MV-4-11 (cell line): ENCODE results near the gene PRKAG2.

Experiments used
- DNase-seq: peaks from one replicate; lab custom pipeline; 2025; lab: John Stamatoyannopoulos, UW

PRKAG2 gene

DNA sequence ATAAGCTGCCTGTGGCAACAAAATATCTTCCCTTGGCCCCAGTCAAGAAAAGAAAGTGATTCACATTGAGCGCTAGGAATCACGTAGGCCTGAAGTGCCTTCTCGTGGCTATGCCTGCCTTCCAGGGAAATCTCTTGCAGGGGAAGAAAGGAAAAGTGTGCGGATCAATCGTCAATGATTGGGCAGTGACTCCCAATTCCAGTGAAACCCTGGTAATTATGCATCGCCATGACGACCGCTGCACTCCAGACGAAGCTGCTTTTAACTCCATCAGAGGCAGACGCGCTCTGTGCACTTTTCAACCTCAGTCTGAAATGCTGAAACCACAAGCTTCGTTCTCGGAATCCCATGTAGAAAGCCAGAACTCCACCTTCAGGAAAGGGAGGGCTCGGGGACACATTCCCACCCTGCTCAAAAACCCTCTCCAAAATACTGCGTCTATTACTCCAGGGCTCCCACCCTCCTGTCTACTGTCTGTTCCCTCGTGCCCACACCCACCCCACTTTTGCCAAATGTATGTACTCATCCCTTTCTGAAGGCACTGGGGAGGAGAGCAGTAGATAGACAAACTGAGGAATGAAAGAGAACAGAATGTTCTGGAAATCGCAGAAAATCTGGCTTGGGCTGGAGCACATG, 24.2 kb upstream of the PRKAG2 start:
- no peak for DNase-seq

DNA sequence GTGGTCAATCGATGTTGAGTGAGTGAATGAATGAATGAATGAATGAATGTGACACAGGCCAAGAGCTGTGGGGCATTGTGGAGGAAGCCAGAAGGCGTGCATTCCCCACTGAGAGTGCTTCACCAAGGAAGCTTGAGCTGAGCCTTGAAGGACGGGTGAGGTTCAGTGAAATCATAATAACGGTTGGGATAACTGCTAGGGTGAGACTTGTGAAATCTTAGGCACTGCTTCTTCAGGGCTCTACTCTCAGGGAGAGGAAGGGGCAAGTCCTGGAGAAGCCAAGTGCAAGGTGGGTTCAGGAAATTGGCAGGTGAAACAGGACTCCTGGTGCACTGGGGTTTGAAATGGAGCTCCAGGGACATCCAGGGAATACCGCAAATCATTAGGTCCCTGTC, 23.7 kb upstream of the PRKAG2 start:
- DNase-seq = no peak

DNA sequence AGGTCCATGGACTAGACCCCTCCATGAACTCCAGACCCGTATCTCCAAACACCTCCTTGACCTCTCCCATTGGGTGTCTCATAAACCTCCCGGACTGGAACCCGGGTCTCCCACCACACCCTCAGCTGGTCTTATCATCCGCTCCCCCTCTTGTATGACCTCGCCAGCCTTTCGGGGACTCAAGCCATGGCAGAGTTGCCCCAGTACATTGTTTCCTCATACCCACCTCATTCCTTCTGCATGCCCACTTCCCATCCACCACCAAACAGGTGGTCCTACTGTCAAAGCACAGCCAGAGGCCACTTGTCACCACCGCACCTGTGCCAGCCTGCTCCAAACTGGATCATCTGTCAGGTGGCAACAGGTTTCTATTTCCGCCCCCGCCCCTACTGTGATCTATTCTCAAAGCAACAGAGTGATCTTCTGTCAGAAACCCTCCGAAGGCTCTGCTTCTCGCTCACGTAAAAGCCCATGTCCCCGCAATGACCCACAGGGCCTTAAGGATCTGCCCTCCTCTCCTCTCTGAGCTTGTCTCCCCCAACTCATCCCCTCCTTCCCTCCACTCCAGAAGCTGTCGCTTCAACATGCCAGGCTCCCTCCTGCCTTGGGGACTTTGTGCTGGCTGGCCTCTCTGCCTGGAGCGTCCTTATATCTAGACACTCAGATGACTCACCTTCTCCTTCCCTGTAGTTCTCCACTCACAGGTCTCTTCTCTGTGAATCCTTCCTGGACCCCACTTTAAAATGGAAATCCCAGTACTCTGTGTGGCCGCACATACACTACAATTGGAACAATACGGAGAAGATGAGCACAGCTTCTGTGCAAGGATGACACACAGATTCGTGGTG, 22.8 kb upstream of the PRKAG2 start:
- DNase-seq = no peak

DNA sequence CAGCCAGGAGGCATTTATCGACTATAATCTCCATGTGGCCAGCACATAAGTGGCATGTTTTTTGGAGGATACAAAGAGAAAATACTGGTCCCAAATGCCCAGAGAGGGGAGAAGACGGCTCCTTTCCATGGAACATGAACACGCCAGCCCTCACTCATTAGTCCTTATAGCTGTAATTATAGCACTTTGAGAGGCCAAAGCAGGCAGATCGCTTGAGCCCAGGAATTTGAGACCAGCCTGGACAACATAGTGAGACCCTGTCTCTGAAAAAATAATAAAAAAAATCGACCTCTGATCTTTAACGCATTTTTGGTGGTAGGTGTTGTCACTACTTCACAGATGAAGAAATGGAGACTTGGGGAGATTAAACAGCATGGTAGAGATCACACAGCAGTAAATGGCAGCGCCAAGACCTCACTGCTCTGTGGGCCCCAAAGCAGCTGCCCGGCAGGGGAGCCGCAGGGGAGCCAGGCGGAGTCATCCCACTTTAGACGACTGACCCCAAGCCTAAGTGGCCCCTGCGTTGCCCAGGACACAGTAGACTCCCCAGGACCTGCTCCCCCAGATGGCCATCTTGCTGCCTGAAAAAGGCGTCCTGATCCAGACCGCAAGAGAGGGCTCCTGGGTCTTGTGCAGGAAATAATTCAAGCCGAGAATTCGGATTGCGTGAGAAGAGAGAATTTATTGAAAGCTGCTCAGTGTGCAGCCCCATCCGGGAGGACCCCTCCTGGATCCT, 21.2 kb upstream of the PRKAG2 start:
- DNase-seq = no peak

DNA sequence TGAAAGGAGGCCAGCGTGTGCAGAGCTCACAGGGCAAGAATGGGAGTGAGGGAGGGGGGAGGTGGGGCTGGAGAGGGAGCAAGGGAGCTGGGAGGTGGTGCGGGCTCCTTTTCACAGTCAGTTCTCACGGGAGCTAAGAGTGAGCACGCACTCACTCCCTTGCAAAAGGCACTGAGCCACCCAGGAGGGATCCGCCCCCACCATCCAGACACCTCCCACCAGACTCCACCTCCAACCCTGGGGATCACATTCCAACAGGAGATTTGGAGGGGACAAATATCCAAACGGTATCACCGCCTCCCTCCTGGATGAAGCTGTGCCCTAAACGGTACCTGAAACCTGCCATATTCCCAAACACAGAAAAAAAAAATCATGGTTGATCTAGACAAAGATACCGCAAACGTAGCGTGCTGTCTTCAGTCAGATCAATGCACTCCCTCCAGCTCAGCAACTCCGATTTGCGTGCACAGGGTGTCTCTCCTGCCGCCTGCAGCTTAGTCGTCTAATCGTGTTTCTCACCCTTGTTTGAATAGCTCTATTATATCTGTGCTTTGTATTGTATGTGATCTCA, 20.3 kb upstream of the PRKAG2 start:
- DNase-seq = no peak

DNA sequence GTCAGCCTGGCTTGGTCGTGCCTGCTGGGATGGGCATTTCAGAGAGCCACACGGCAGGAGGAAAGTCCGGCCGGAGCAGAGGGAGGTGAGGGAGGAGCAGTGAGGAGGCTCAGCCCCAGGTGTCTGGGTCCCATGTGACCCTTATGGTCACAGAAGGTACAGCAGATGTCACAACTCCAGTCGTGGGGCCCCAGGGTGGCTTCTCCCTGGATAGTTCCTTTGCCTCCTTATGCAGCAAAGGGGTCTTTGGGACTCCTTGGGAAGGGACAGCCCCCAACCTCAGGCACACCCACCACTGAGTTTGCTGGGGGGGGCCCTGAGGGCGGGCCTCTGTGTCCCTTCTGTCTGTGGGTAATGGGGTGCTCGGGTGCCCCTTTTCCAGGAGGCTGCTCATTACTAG, 19.6 kb upstream of the PRKAG2 start:
- DNase-seq = no peak

DNA sequence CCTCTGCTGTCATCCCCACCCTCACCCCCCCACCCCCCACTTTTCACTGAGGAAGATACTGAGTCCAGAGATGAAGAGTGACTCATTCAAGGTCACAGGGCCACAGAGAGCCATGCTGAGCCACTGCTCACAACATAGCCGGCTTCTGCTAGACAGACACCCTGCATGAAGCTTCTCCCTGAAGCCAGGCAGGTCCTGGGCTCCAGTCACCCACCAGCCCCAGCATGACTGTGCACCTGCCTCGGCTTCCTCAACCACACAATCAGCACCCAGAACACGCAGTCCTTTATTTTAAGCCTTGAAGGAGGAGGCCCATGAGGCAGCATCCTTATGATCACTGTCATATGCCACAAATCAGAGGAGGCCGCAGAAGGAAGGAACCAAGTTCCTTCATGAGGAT, 19.2 kb upstream of the PRKAG2 start:
- no peak for DNase-seq

DNA sequence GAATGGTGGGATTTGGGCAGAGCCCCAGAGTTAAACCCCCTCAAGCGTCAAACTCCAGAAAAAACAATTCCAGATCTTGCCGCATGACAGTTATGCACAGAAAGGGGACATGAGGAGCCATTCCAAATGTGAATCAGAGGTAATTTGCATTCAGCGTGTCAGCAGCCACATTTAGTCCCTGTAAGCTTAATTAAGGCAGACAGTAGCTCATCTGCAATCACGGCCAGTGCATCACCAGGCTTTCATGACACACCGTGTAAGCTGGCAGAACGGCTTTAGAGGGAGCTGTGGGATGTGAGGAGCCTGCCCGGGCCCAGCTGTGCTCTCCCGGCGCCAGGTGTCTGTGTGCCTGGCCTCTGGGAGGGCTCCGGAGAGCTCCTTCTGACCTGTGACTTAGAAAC, 18.7 kb upstream of the PRKAG2 start:
- DNase-seq = no peak

DNA sequence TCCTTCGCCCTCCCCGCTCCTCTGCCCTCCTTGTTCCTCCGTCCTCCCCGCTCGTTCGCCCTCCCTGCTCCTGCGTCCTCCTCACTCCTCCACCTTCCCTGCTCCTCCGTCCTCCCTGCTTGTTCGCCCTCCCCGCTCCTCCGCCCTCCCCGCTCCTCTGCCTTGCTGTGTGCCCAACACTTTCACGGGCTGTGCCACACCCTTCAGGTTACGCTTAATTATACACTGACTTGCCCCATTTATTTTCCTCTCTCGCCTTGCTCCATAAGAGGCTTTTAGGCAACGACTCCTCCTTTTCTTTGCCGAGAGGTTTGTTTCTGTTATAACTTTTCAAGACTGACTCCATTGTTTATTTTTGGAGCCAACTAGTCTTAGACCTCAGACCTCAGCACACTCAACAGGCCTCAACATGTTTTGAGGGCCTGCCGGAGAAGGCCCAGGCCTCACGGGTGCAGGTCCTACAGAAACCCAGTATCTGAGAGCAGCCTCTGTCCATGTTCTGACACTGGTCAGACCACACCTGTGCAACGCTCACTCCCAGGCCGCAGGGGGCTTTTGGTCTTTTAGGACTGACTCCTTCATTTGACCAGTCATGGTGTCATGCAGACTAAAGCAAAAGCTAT, 18.2 kb upstream of the PRKAG2 start:
- no peak for DNase-seq

DNA sequence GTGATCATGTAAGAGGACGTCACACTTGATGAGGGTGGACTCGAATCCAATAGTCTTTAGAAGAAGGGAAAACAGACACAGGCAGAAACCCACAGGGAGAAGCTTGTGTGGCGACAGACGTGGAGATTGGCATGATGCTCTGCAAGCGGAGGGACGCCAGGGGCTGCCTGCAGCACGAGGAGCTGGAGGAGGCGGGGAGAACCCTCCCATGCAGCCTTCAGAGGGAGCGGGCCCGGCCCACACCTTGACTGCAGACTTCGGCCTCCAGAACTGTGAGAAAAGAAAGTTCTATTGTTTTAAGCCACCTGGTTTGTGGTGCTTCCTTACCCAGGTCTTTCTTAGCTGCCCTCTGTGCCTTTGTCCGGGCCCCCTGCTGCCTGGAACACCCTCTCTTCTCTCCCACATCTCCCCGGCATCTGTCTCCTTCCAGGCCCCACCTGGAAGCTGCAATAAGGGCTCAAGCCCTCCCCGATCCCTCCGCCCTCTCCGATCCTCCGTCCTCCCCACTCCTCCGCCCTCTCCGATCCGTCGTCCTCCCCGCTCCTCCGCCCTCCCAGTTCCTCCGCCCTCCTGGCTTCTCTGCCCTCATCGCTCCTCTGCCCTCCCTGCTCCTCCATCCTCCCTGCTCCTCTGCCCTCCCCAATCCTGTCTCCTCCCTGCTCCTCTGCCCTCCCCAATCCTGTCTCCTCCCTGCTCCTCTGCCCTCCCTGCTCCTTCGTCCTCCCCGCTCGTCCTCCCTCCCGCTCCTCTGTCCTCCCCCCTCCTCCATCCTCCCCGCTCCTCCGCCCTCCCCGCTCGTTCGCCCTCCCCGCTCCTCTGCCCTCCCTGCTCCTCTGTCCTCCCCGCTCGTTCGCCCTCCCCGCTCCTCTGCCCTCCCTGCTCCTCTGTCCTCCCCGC, 17.4 kb upstream of the PRKAG2 start:
- no peak for DNase-seq

DNA sequence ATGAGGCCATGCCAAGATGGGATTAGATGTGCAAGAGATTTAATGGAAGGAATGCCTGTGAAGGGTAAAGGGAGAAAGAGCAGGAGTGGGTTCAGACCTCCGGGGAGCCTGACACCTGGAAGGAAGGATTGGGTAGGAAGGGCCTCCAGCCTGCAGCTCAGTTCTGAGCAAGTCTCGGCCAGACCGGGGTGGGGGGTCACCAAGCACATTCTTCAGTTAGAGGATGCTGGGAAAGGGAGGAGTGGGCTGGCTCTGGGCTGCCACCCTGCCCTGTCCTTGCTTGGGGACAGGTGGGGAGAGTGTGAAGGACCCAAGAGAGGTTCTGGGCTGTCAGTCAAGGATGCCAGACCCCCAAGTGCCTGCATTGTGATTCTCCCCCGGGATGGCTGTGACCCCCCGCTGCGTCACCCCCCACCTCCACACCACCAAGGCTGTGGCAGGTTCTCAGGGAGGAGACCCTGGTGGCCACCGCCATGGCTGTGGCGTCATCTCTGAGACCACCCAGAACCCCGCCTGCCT, 16.5 kb upstream of the PRKAG2 start:
- DNase-seq = no peak

DNA sequence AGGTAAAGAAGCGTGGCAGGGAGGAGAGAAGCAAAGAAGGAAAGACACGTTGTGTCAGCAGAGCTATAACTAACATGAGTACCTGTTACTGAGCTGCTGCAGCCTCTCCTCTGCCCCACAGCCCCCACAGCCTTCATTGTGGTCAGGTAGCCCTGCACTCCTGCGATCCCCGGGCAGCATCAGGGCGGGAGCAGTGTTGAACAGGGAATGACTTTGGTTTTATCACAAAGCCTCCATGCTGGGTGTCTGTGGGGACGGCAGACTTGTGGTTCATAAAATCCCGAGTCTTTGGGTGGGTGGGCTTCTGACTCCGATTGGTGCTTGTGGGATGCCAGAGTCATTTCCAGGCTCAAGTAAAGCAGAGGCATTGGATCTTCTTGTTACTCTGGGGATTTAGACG, 14.8 kb upstream of the PRKAG2 start:
- no peak for DNase-seq

DNA sequence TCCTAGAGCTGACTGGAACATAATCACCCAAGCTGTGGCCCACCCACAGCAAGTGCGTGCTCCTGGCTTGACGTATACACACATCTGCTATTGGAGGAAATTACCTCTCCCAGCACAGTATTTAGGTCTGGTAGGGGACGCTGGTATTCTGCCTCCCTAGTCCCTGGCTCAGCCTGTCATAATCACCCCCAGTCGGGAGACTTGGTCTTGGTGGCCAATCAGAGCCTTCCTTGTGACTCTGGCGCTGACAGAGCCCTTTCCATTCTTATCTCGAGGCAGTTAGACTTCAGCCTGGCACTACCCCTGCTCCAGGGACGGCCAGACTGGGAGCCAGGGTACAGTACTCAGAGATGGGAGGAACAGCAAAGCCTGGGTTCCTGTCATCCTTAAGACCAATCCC, 14.3 kb upstream of the PRKAG2 start:
- DNase-seq = no peak

DNA sequence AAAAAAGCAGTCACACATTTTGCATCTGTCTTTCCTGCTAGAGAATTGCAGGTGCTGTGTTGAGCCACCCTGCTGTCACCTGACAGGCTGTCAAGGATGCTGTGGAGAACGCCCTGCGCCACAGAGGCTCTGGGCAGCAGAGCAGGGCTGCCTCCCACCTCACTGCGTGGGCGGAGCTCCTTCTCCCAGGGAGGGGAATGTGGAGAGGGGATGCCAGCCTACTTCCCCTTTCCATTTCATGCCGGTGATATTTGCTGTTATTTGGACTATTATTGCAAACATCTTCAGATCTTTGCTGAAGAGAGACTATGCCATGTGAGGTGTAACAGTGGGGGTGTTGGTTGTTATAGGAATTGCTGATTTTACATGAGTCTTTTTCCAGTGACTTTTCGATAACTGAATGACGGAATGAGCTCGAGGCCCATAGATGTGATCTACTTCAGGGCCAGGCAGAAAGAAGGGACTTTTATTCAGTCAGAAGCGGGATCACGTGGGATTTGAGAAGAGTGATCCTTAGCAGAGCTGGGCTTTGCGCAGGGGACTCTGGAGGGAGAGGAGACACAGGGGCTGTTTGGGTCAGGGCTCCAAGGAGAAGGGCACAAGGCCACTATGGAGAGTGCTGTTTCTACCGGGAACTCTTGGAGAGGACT, 13.6 kb upstream of the PRKAG2 start:
- peak; percentile 48 for DNase-seq

DNA sequence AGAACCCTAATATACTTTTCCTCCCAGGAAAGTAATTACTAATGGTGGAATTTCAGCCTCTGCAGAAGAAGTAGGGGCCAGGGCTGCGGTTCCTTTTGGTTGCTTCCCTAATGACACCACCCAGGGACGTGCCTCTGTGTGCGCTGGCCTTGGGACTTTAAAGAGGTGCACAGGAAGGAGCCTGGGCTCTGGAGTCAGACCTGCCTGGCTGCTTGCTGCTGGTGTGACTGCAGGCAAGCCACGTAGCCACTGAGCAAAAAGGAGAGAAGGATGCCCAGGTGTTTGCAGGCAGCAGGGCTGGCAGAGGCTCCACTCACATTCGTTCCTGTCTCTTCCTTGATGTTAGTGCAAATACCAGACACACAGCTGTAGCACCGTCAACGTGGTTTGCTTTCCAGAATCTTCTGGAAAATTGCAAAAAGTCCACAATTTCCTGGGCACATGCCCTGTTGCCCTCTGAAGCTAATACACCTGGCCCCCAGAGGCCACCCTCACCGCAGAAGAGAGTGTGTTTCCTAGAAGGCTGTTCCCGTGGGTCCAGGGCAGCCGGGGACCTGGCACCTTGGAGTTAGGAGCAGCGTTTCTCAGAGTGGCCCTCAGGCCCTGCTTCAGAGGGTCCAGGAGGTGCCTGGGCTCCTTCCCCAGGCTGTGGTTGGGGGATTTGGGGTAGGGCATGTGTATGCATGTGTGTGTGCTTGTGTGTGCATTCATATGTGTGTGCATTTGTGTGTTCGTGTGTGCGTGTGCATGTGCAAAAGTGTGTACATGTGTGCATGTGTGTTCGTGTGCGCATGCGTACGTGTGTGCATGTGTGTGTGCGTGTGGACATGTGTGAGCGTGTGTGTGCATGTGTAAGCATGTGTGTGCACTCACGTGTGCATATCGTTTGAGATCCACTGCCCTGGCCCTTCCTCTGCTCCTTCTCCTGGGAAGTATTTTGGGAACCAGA, 12.8 kb upstream of the PRKAG2 start:
- no peak for DNase-seq

DNA sequence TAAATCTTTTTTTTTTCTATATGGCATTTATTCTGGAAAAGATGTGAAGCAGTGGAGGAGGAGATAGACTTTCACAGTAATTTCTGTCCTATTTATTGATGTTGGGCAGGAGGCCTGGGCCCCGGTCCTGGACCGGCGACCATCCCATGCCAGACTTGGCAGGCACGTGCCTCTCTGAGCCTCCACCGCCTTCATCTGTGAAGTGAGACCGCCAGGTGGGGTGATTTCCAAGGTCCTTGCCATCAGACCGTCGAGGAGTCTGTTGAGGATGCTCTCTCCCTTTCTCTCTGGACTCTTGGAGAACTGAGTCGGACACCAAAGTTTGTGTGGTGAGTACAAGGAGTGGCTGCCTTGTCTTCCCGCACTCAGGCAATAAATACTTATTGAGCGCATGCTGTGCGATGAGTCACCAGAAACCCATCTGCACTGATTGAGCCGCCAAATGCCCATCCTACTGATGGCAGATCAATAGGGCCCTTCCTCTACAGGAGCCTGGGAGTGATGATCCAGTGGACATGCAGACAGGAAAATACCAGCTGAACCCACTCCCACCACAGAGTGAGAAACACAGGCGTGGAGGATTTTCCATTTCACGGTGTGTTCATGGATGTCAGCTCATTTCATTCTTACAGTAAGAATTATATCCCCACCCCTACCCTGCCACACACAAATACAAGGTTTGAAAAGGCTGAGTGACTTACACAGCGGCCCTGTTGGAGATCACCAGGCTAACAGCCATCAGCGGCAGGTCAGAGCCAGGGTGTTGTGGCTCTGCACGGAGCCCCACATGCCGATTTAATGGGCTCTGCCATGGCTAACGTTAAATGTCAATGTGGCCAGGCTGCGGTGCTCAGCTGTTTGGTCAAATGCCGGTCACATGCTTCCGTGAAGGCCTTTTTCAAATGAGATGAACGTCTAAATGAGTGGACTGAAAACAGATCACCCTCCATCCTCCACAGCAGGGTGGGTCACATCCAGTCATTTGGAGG, 11.5 kb upstream of the PRKAG2 start:
- no peak for DNase-seq

DNA sequence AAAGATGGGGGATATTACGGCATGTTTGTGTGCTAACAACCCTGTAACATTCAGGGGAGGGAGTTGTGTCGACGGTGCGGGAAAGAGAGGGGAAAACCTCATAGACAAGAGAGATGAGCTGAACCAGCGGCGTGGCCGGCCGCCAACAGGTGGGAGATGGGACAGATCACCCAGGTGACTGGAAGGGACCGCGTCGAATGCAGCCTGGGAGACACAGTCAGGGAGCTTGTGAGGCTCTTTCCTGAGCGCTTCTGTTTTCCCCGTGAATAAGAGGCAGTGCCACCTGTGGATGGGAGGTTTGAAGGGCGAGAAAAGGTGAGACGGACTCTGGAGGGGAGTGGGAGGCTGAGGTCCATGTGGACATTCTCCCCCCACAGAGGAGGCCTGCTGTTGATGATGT, 9.9 kb upstream of the PRKAG2 start:
- no peak for DNase-seq

DNA sequence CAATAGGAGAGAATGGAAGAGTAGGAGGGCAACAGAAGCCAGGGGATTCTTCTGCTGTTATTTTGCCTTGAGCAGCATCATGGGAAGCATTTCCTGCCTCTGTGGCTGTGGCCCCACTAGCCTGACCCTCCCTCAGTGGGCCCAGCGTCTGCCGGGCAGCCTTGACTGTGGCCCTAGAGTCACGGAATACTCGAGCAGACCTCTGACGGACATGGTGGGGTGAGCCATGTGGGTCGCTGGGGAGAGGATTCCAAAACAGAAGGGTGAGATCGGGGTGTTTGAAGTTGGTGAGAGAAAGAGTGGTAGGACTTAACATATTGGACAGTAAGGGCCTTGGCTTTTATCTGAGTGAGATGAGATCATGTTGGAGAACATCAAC, 8.3 kb upstream of the PRKAG2 start:
- DNase-seq = no peak
